GM12801 (cell line): ENCODE results near the gene FIGLA.

Experiments used
- TF ChIP-seq, protein P1 (sequence below): IDR thresholded peaks from one replicate; pipeline ENCODE4 v1.5.1; 2011; ENCODE audit warnings: control low read depth; ENCODE audit not compliant: insufficient read length; ENCODE audit errors: extremely low read depth

Gene FIGLA

DNA sequence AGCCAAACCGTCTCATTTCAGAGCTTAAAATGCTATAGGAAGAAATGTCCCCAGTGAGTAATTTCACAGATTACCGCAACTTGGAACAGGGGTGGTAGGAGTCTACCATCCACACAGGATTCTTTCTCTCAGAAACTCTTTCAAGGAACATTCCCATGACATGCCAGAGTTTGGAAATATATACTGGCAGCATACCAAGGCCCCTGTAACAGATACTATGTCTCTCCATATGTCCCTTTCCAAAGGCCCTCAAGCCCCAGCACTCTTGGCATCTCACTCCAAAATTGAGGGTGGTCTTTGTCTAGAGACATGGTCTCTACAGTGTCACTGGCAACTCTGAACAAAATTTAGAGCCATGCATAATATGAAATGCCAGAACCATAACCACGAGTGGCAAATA lies 11.0 kb downstream of the FIGLA start:
- TF ChIP-seq, protein P1, sequence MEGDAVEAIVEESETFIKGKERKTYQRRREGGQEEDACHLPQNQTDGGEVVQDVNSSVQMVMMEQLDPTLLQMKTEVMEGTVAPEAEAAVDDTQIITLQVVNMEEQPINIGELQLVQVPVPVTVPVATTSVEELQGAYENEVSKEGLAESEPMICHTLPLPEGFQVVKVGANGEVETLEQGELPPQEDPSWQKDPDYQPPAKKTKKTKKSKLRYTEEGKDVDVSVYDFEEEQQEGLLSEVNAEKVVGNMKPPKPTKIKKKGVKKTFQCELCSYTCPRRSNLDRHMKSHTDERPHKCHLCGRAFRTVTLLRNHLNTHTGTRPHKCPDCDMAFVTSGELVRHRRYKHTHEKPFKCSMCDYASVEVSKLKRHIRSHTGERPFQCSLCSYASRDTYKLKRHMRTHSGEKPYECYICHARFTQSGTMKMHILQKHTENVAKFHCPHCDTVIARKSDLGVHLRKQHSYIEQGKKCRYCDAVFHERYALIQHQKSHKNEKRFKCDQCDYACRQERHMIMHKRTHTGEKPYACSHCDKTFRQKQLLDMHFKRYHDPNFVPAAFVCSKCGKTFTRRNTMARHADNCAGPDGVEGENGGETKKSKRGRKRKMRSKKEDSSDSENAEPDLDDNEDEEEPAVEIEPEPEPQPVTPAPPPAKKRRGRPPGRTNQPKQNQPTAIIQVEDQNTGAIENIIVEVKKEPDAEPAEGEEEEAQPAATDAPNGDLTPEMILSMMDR = no peak

DNA sequence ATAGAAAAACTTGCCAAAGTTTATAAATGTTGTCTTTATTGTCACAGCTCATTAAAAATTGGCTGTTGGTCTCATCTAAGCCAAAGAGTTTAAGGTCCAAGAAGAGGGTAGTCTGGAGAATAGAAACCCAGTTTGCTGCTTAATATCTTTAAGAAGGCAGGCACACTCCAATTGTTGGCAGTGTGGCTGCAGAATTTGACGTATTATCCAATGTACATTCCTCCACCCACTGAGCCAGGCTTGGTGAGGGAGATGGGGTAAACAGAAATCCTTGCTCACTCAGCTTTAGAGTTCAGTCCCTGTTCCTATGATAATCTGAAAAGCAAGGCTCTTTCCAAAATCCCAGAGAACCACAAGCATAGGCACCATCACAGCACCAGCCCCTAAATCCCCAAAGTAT lies 11.8 kb downstream of the FIGLA start:
- TF ChIP-seq, protein P1 = no peak

- TF ChIP-seq, protein P1 = no peak
These were observed 13.0 kb downstream of the FIGLA start for GRCh38 chr2:70777450-70777849.

- TF ChIP-seq, protein P1 = no peak
These were observed 14.2 kb downstream of the FIGLA start for GRCh38 chr2:70776266-70776665.

DNA sequence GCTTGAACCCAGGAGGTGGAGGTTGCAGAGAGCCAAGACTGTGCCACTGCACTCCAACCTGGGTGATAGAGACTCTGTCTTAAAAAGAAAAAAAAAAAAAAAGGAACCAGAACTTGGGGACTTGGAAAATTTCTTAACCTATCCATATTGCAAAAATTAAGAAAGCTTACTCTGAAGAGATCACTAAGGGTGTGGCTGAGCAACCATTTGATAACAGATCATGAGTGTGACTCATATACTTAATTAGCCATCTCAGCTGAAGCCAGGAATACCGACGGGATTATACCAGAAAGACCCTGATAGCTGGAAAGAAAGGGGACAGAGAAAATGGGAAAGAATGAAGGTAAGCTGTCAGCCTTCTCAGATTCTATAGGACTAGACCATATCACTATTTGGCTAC lies 15.3 kb downstream of the FIGLA start:
- TF ChIP-seq, protein P1 = no peak

DNA sequence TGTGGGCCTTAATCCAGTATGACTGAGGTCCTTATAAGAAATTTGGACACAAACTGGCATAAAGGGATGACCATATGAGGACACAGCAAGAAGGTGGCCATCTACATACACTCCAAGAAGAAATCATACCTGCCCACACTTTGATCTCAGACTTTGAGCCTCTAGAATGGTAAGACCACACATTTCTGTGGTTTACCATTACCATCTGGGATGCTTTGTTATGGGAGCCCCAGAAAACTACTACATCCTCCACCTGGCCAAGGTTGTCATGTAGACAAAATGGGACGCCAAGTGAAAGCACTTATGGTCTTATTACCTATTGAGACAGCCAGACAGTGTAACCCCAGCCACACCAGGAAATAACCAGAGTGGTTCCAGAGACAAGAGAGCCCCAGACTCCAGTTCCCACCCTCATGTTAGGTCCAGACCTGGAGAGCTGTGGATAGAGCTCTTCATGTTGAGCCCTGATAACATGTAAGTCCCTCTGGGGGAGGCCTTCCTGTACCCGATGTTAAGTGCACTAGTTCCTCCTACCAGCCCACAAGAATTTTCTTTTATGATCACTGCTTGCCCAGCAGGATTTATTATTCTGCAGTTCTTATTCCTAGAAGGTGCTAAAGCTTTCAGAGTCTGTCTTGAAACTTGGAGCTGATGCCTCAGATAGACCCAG lies 17.8 kb downstream of the FIGLA start:
- TF ChIP-seq, protein P1 = no peak

DNA sequence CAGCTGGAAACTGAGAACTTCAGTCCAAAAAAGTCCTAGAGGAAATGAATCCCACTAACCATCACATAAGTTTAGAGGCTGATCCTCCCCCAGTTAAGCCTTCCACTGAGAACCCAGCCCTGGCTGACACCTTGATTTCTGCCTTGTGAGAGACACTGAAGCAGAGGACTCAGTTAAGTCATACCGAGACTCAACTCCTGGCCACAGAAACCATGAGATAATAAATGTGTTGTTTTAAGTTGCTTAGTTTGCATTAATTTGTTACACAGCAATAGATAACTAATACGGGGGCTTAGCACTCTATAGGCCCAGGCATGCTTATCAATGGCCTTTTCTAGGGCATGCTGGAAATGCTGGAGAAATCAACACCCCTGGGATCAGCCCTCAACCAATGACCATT lies 19.0 kb downstream of the FIGLA start:
- TF ChIP-seq, protein P1 = no peak
